Stimulated activated CD8-positive, alpha-beta memory T cell treated with anti-CD3 and anti-CD28 coated beads, Interleukin-12 subunit alpha, Interleukin-12 subunit beta, amount 100 ng/mL, for 4 hours (primary cell): Measurements from ENCODE around the gene NEURL4.
A peak's percentile ranks its signal among the peaks of the same experiment; 100 is the strongest.

ENCODE experiments used
- DNase-seq: peaks from one replicate; pipeline ENCODE4 v3.0.0-alpha.2; 2020; ENCODE audit warnings: low read depth

The NEURL4 gene

GRCh38 chr17:7323731-7324437 is 5.3 kb downstream of the NEURL4 start:
- peak; percentile 31 for DNase-seq

DNA sequence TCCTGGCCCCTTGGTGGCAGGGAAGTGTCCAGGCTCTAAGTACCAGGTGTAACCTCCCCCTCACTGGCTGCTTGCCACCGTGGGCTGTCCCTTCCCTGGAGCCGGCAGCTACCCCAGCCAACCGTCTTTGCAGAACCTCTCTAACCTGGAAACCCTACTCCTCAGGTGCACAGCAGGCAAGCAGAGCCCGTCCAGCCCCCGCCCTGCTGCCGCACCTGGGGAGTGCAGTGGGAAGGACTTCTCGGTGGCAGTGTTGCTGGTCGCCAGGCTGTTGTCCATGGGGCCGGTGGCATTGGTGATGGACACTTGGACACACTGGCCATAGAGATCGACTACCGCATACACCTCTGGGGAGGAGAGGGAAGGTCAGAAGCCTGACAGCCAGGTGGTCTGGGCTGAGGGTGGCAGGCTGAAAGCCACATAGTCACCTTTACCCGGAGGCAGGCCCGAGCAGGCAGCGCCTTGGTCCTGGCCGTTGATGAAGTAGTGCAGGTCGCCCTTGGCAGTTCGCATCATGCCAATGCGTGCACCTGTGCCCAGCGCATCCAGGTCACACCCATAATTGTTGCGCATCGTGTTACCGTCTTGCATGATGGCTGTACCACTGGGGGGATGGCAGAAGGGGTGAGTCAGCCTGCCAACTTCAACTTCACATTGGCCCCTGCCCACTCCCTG is 6.5 kb downstream of the NEURL4 start:
- no peak for DNase-seq

- no peak for DNase-seq
These were observed 7.7 kb downstream of the NEURL4 start for GRCh38 chr17:7321466-7321865.

DNA sequence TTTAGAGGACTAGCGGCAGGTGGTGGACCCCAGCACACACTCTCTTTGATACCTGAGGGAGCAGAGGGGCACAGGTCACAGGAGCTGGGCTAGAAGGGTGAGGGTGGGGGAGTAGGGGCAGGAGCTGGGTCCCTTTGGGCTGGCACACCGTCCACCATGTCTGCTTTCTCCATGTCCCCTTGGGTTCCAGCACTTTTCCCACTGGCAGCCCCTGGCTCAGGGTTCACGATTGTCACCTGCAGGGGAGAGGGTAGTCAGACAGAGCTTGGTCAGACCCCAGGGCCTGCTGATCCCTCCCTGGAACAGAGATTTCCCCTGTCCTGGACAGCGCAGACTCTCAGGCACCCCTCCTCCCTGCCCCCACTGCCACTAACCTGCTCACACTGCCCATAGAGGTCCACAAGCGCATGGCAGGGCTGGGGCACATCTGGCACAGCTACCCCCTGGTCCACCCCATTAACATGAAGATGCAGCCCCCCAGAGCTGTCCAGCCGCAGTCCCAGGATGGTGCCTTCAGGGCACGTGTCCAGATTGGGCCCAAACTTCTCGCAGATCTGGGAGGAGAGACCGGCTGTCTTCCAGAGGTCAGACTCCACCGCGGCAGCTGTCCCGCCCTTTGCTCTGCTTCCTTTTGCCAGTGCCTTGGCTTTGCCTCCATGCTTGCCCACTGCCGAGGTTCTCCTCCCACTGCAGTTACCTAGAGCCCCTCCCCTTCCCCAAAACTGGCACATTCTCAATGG is 10.8 kb downstream of the NEURL4 start:
- no peak for DNase-seq

- no peak for DNase-seq
These were observed 11.9 kb downstream of the NEURL4 start for GRCh38 chr17:7317161-7317803.

GRCh38 chr17:7315570-7316235 is 13.4 kb downstream of the NEURL4 start:
- DNase-seq: no peak

GRCh38 chr17:7314719-7315569 is 14.2 kb downstream of the NEURL4 start, which contains the start of gene GPS2:
GPS2 (minus strand) TSS chr17:7315360; CDS start chr17:7315052, 308 bp downstream.
- DNase-seq: peak; percentile 88

DNA sequence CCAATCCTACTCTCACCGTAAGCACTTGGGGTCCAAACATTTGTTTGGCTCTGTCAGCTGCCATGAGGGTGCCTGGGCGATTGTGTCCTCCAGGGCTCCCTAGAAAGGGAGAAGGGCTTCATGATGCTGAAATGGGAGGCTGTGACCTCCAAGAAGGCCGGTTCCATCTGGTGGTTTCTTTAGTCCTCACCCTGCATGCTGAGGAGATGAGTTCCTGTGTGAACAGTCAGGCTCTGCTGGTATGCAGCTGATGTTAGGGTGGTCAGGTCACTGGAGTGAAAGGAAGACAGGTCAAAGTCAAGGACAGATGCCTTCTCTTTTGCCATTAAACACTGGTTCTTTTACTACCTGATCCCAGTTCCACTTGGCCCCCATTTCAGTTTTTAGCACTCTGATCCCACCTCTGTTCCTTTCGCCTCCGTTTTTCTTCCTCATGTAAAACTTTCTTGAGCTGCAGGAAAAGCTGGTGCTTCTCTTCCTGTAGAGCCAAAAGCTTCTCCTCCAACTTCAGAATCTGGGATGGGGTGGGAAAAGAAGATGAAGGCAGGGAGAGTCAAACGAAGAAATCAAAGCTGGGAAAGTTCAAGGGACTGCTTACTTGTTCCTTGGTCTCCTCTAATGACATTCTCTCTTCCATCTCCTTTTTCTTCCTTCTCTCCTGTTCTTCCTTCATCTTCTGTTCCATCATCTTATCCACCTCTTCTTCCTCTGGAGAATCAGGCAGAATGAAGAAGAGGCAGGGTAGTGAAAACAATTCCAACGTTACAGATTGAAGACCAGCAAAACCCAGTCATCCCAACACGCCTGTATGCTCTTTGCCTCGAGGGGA is 15.0 kb downstream of the NEURL4 start:
- no peak for DNase-seq

DNA sequence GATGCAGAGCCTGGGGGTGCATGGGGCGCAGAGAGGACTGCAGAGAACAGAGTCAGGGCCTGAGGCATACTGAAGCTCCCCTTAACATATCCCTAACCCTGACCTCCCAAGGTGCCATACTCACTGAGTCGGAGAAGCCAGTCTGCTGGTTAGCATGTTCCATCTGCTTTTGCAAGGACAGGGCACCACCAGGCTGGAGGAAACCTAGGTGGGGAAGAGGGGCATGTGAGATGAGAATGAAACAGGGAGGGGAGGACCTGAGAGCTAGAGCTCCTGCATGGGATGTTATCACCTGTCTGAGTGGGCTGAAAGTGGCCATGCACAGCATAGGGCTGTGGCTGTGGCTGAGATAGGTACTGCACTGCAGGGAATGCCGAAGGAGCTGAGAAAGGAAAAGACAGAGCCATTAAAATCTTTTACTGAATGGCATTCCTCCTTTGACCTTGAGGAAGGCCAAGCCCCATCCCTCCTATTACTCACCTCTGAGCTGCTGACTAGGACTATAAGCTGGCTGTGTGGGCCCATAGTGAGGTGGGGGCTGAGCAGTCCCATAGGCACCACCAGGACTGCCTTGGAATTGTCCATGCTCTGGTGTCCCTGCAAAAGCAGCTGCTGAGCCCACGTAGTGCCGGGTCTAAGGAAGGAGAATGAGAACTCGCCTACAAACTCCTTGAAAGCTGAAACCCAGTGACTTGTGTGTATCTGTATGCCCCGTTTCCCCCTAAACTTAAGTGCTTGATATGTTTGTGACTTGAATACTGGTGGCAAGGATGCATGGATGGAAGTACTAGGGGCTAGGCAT is 15.8 kb downstream of the NEURL4 start:
- DNase-seq: no peak

DNA sequence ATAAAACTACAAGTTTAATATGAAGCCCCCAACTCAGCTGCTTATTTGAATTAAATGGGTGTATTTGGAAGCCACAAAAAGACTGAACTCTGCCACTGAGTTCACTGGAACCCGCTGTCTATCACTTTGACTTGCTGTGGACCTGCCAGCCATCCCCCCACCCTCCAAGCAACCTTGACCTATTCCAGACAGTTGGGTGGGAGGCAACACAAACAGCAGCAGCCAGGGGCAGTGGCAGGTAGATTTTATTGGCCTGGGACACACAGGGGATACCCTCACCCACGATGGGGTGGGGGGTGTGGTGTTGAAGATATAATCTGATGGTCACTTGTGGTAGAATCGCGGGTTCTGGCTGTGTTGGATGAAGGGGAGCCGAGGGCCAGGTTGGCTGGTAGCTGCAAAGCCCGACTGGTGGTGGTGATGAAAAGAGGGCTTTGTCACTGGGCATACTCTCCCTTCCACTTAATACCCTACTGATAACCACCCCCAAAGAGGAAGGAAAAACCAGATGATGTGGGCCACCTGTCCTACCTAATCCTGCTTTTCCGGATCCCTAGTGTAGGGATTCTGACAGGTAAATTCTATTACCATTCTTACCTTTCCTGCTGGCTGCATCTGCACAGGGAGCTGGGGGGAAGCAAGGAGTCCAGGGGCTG is 16.6 kb downstream of the NEURL4 start:
- DNase-seq: no peak

DNA sequence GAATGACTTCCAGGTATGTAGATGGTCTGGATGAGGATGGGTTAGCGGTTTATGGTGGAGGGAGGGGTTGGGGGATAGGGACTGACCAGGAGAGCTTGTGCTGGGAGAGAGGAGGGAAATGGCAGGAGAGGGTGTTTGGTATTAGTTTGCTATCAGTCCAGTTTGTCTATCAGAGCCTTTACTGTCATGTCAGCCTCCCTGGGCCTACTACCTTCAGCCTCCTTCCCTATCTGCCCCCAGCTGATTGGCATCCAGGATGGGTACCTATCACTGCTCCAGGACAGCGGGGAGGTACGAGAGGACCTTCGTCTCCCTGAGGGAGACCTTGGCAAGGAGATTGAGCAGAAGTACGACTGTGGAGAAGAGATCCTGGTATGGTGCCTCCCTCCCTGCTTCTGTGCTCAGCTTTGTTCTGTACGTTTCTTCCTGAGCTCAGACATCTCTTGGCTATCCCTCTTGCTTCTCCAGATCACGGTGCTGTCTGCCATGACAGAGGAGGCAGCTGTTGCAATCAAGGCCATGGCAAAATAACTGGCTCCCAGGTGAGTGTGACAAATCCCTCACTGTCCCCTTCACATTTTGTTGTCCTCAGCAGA is 17.9 kb downstream of the NEURL4 start:
- DNase-seq: no peak

GRCh38 chr17:7309628-7310027 is 19.5 kb downstream of the NEURL4 start:
- DNase-seq: no peak

GRCh38 chr17:7308625-7309433 is 20.3 kb downstream of the NEURL4 start:
- DNase-seq: peak; percentile 77

DNA sequence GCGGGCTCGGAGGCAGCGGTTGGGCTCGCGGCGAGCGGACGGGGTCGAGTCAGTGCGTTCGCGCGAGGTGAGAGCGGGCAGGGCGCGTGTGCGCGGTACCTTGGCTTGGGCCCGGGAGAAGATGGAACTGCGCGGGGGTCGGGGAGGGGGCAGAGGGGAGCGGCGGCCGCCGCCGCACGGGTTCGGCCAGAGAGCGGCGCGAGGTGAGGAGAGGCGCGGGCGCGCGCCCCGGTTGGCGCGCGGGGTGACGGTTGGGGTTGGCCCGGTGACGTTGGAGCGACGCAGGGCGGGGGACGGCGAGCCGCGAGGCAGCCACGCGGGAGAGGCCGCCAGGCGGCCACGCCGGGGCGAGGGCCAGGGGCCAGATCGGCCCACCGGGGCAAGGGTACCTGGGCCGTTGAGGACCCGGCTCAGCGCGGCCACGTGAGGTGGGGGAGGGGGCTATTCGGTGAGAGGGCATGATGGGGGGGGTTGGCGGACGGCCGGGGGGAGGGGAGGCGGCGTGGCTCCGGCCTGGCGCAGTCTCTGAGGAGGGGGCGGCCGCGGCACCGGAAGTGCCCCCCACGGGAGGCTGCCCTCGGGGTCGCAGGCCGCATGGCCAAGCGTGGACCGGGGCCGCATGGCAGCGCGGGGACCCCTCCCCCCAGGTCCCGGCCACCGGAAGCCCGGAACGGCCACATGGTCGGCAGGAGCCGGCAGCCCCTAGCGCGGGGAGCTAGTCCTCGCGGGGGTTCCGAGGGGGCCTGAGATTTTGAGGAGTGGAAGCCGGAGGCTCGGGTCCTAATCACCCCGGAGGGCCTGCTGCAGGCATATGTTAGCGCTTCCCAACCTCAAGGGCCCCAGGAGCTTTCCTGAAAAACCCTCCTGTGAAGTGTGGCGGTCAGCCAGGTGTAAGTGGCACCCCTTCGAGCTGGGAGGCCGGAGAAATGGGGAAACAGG is 21.2 kb downstream of the NEURL4 start:
- DNase-seq: peak; percentile 31

GRCh38 chr17:7306911-7307685 is 22.0 kb downstream of the NEURL4 start, which contains the start of gene EIF5A:
EIF5A (plus strand) TSS chr17:7307628; CDS start chr17:7309636, 2,008 bp downstream.
- DNase-seq: peak; percentile 100
